Posterior vena cava (tissue), 2 donors: ENCODE results near the gene PSMC1. TPM values are rescaled to one million over a fixed set of nuclear protein-coding genes. Genes with fewer than 3 reads are reported as not detected.

Source experiments
- DNase-seq: peaks from one replicate; pipeline ENCODE4 v3.0.0-alpha.2; 2020; ENCODE audit warnings: low spot score
- intact Hi-C, 2 donors: fragments of 100-400 bp; cut with DNase I; formaldehyde crosslinking; loops; one replicate each; pipeline versions ENCODE4 v1.14.1 to v1.14.2; 2022 to 2023
- total RNA-seq, 2 donors: library from RNA; stranded (reverse); fragmentation: NEBNext Ultra II Directional; extraction: Animal tissue kit (Norgen Biotek cat#: 25700); gene quantifications; one replicate each; pipeline ENCODE4 v1.2.1, GENCODE V29; 2021
- donor health status: DM: yes; HTN: yes; CAD: no.
- donor health status: DM: yes; HTN: yes; CAD: no.

The PSMC1 gene
- total RNA-seq, 2 donors from 2014 or later, result 87.2 to 90.8 TPM

DNA sequence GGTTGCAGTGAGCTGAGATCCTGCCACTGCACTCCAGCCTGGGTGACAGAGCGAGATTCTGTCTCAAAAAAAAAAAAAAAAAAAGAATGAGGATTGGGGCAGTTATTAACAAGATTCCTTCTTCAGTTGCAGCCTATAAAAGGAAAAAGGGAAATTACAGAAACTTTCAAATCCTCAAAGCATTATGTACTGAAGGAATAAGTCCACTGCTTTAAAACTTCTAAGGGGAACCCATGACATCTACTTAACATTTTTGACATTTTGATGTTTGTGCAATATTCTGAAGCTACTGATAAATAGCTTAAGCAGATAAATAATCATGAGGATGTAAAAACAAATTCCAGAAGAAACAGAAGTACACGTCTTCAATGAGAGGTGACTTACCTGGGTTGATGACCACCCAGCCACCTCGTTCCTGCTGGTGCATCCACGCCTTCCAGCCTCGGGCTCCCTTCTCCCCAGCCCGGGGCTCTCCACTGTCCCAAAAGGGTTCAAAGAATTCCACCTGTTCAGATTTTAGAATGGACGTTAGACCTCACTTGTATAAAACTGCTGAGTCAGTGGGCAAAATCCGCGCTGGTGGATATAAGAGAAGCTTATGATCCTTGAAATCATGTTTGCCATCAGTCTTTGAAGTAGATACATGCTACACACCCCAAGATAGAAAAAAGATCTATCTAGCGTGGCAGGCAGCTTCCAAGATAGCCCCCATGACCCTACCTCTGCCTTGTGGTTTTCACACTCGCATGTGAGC is 41.7 kb downstream of the PSMC1 start:
- no peak for DNase-seq
- intact Hi-C loops, result no loop called here

DNA sequence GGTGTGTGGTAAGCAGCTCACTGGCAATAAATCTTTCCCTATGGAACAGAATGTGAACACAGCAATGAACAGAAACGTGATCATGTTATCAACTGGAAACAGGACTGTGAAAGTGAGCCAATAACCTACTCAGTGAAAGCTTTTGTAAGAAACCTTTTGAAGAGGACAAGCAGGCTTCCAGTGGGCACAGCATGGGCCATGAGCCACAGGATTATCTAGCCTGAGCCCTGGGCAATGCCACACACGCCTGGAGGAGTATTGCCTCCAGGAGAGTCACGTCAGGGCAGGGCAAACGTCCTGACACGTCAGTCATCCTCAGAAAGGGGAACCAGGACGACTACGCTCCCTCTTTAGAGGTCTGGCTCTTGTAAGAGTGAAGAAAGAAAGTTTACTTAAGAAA is 43.1 kb downstream of the PSMC1 start:
- intact Hi-C loops, result no loop called here
- no peak for DNase-seq

DNA sequence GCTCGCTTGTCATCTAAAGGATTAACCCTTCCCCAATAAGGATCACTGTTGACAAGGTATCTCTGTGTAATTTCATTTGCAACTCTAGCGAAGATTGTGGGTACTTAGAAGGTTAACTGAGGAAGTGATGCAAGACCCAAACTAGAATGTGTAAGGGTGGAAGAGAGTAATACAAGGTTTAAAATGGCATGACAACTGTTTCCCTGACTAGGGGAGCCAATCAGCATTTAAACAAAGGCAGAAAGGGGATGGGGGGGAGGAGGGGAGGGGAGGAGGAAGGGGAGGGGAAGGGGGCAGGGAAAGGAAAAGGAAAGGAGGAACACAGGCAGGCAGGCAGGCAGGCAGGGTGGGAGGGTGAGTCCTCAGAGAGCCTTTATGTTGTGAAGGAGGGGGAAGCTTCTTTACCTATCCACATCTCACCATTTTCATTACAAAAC is 44.3 kb downstream of the PSMC1 start:
- intact Hi-C loops, result loop anchor here in 1 of 2 donors (10.0 kb wide), 2 partner anchors 94 to 394 kb away; partner anchors contain the start of gene CALM1
- no peak for DNase-seq

DNA sequence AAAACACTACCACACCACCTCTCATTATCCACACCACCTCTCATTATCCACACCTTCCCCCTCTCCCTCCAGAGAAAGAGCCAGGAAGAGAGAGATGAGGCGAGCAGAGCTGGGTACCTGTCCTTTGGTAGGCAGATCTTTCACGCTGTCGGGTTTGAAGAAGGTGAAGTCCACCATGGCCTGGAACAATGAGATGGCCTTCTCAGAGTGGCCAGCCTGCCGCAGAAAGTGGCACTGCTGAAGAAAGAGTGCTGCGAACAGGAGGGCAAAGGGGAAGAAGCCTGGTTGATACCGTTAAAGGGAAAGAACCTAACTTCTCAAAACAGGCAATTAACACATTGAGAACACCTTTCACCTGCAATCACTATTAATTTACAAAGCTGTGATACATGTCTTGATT is 44.8 kb downstream of the PSMC1 start:
- intact Hi-C loops, result loop anchor here in 1 of 2 donors (10.0 kb wide), 2 partner anchors 94 to 394 kb away; partner anchors contain the start of gene CALM1
- no peak for DNase-seq

DNA sequence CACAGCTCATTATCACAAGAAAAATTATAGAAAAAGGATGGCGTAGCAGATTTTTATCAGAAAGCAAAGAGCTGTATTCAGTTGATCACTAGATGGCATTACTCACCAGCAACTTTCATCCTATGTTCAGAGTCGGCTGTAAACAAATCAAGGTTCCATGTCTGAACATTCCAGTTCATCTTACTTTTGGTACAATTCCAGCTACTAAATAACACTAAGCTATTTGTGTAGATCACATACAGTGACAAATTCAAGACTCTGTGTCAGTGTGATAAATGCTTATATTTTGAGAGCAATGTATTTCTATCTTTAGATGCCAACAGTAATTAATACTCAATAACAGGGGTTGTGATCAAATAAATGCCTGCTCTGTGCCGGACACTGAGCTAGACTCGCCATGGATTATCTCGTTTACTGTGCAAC is 45.3 kb downstream of the PSMC1 start:
- no peak for DNase-seq
- intact Hi-C loops, result loop anchor here in 1 of 2 donors (10.0 kb wide), 2 partner anchors 93 to 393 kb away; partner anchors contain the start of gene CALM1

DNA sequence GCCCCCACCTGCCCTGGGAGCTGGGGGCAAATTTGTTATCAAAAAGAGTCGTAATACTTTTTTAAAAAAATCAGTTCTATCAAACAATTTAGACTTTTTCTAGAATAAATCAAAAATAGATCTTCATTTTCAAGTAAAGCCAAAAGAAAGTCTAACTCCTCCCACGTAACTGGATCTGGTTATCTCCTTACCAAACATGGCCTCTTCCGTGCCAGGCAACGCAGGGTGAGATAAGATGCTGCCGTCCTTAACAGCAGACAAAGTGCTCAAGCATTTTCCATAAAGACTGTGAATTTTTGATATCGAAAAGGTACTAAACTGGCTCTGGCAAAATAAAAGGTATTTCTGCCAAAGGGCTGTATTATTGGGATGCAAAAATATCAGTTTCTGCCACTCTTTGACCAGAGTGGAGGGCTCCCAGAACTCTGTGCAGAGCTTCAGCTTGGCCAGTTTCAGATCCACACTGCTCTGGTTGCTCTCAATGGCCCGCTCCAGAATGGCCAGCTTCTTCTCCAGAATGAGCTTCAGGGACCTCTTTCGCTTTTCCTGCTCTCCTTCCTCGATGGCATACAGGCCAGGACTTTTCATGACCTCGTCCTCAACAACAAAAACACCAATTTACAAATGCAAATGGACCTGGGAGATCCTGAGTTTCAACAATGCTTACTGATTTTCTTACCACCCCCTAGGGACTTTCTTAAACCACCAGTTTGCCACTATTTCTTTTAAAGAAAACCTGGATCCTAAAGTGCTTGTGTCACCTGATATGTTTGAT is 46.4 kb downstream of the PSMC1 start:
- intact Hi-C loops, result loop anchor here in 1 of 2 donors (10.0 kb wide), 2 partner anchors 92 to 392 kb away; partner anchors contain the start of gene CALM1
- no peak for DNase-seq

DNA sequence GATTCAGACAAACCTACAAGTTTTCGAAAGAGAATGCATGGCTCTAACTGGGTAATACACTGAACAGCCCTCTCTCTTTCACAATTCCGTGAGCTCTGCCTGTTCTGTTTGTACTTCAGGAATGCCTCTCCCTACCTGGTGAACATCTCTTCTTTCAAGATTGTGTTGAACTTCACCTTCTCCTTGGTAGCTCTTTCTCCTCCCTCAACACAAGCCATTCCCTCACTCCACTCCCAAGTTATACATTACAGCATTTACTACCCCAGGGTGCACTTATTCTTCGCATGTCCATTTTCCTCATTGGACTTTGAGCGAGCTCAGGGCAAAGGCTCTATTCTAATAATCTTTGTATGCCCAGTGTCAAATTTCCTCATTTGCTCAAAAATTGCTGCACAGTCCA is 47.1 kb downstream of the PSMC1 start:
- DNase-seq, result no peak
- intact Hi-C loops, result loop anchor here in 1 of 2 donors (10.0 kb wide), 2 partner anchors 91 to 391 kb away; partner anchors contain the start of gene CALM1

DNA sequence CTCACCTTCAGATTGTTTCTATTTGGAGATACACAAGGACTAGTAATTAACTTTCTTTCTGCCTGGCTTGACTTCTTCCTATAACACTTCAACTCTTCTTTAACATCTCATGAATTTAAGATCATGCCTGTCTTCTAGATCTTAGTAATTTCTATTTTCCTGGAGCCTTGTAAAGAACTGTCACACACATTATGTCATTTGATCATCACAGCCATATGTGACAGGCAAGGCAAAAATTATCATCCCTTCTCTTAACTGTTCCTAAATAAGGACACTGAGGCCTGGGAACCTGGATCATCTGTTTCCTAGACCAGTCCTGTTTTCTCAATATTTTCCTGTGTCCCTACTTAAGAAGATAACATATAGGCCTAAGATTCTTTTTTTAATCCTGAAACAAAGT is 48.1 kb downstream of the PSMC1 start:
- intact Hi-C loops, result loop anchor here in 1 of 2 donors (10.0 kb wide), 2 partner anchors 90 to 390 kb away; partner anchors contain the start of gene CALM1
- DNase-seq, result no peak

DNA sequence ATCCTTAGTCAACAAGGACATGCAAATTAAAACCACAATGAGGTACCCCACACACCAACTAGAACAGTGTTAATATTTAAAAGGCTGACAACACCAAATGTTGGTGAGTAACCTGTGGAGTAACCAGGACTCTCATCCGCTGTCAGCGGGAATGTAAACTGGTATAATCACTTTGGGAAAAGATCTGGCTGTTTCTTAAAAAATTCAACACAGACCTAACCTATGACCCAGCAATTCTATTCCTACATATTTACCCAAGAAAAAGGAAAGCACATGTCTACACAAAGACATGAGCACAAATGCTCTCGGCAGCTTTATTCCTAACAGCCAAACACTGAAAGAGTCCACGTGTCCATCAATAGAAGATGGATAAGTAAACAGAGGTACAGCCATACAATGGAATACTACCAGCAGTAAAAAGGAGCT is 48.8 kb downstream of the PSMC1 start:
- DNase-seq, result no peak
- intact Hi-C loops, result loop anchor here in 1 of 2 donors (10.0 kb wide), 2 partner anchors 90 to 390 kb away; partner anchors contain the start of gene CALM1

DNA sequence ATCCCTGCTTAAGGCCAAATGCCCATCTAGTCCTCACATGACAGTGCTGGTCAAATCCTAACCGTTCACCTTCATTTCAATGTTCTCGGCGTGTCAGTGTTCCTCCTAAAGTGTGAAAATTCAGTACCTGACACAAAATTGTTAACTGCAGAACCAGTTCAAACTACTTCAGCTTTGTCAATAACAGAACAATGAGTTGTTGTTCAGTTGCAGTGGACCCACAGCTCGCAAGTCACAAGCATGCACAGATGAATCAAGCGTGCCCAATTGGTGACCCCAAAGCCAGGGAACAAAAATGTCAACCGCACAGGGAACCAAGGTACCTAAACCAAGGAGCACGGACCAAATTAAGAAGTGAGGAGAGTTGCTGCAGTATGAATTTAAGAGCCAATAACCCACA is 52.2 kb downstream of the PSMC1 start:
- intact Hi-C loops, result loop anchor here in 1 of 2 donors (10.0 kb wide), 2 partner anchors 86 to 386 kb away; partner anchors contain the start of gene CALM1
- no peak for DNase-seq

DNA sequence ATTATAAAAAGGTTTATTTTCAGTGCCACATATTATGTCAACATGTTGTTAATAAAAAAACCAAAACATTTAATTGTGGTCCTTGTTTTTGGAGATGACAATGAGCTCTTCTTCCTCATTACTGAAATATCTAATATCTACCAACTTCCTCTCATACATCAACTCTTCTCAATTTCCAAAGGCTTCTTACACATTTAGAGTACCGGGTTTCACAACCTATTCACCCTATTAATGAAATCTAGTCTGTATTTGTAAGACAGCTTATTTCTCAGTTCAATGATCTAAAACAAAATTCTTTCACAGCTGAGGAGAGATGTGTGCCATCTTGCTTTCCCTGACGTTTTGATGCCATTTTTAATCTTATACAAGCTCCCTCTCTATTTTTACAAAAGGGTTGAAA is 60.9 kb downstream of the PSMC1 start:
- no peak for DNase-seq

DNA sequence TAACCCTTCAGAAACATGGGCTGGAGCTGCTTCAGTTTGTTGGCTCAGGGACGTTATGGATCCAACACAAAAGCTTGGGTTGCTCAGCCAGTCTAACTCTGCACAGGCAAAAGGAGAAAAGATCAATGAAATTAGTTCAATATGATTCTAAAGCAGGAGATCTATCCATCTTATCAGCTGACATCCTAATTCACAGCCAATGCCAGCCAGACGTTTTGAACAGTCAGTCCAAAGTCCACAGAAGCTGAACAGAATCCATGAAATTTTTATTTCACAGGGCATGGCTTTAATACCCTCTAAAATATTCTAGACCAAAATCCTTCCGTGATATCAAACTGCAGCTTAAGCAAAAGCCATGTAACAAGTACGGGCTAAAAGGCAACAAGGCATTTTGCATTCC is 61.7 kb downstream of the PSMC1 start:
- DNase-seq, result no peak
- intact Hi-C loops, result no loop called here

More for the DNA sequence above, 60.9 kb downstream of the PSMC1 start:
- intact Hi-C loops, result no loop called here

DNA sequence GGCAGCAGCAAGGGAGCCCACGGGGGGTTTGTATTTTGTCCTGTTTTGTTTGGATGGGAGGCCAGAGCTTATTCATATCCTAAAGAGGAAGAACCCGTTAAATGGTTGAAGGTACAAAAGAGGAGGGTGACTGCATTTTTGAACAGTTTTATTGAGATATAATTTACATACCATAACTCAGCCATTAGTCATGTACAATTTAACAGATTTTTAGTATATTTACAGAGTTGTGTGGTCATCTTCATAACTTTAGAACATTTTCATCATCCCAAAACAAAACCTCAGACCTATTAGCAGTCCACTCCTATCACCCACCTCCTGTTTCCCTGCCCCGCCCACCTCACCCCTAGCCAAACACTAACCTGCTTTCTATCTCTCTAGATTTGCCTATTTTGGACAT is 62.8 kb downstream of the PSMC1 start:
- no peak for DNase-seq
- intact Hi-C loops, result no loop called here

DNA sequence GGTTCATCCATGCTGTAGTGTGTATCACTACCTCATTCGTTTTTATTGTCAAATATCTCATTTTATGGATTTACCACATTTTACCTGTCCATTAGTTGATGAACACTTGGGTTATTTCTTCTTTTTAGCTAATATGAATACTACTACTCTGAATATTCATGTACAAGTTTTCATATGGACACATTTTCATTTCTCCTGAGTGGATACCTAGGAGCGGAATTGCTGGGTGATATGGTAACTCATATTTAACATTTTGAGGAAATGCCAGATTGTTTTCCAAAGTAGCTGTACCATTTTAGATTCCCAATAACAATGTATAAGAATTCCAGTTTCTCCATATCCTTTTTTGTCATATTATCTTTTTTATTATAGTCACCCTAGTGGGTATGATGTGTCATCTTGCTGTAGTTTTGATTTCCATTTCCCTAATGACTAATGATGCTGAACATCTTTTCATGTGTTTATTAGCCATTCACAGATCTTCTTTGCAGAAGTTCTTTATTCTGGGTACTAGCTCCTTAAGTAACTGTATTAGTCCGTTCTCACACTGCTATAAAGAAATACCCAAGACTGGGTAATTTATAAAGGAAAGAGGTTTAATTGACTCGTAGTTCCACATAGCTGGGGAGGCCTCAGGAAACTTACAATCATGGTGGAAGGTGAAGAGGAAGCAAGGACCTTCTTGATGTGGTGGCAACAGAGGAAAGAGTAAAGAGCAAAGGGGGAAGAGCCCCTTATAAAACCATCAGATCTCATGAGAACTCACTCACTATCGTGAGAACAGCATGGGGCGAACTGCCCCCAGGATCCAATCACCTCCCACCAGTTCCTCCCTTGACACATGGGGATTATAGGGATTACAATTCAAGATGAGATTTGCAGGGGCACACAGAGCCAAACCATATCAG is 63.5 kb downstream of the PSMC1 start:
- intact Hi-C loops, result no loop called here
- DNase-seq, result no peak

DNA sequence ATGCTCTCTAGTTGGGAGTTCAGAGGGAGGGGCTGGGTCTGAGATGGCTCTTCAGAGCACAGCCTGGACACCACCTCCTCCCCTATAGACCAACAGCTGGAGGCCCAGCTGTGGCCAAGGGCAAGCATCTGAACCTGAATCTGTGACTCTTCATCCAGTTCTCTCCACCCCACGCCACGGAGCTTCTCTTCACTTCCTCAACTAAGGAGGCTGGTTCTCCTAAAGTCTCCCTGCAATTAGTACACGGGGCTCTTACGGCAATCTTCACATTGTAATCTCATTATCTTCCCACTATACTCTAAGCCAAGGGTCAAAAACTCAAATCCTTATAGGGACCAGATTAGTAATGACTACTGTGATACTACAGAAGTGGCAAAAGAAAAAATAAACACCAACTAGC is 65.5 kb downstream of the PSMC1 start:
- DNase-seq, result no peak
- intact Hi-C loops, result no loop called here
